A673 (cell line): ENCODE results near the gene MAP2. TPM values are rescaled to one million over a fixed set of nuclear protein-coding genes. Genes with fewer than 3 reads are reported as not detected.

Experiments used
- BruUV-seq: library from RNA; stranded (reverse); fragments of 400-500 nt; replicated peaks from 2 replicates; lab custom pipeline; 2021; lab: Mats Ljungman, UMichigan
- CTCF ChIA-PET: fragments of 300-600 bp; sonication (Branson Sonifier 250); formaldehyde crosslinking; loops from one replicate; lab custom pipeline; 2022; ENCODE audit warnings: antibody characterized with exemption; lab: Charles Lee
- POLR2A ChIA-PET: fragments of 300-600 bp; sonication (Branson Sonifier 250); formaldehyde crosslinking; loops from one replicate; lab custom pipeline; 2022; ENCODE audit warnings: antibody characterized with exemption; ENCODE audit not compliant: low non-redundant PET; lab: Charles Lee
- DNase-seq: peaks from one replicate; pipeline ENCODE4 v3.0.0-alpha.2; 2015; ENCODE audit warnings: low spot score
- H3K27ac ChIP-seq: fragments of 200-600 bp; sonication (generic); 2 replicates; pipeline ENCODE4 v1.5.1; 2016; ENCODE audit warnings: mixed run types, low read depth, mild to moderate bottlenecking, mixed read lengths, antibody characterized with exemption, low read length; ENCODE audit not compliant: poor library complexity, severe bottlenecking
- H3K27me3 ChIP-seq: fragments of 200-600 bp; sonication (generic); replicated peaks from 2 replicates; pipeline ENCODE4 v1.6.1; 2017; ENCODE audit warnings: mixed run types, low read depth, mild to moderate bottlenecking, mixed read lengths, antibody characterized with exemption, low read length; ENCODE audit not compliant: insufficient read depth, poor library complexity
- H3K36me3 ChIP-seq: fragments of 200-600 bp; sonication (generic); 2 replicates; pipeline ENCODE4 v1.6.1; 2016; ENCODE audit warnings: mixed run types, mild to moderate bottlenecking, mixed read lengths, antibody characterized with exemption, low read length; ENCODE audit not compliant: insufficient read depth, poor library complexity, severe bottlenecking
- H3K4me1 ChIP-seq: fragments of 200-600 bp; sonication (generic); 2 replicates; pipeline ENCODE4 v1.6.1; 2017; ENCODE audit warnings: mixed run types, mild to moderate bottlenecking, mixed read lengths, antibody characterized with exemption, low read length; ENCODE audit not compliant: insufficient read depth, poor library complexity, severe bottlenecking
- H3K4me3 ChIP-seq: fragments of 200-600 bp; sonication (generic); 2 replicates; pipeline ENCODE4 v1.5.1; 2016; ENCODE audit warnings: low read depth, mixed run types, mild to moderate bottlenecking, mixed read lengths, low read length; ENCODE audit not compliant: poor library complexity, severe bottlenecking
- H3K9me3 ChIP-seq: fragments of 200-600 bp; sonication (generic); 2 replicates; pipeline ENCODE4 v1.6.1; 2016; ENCODE audit warnings: mixed run types, low read depth, mild to moderate bottlenecking, mixed read lengths, antibody characterized with exemption, low read length; ENCODE audit not compliant: poor library complexity, severe bottlenecking
- CTCF ChIP-seq: fragments of 300-800, 200-600 bp; sonication (generic); conservative IDR thresholded peaks from 2 replicates; pipeline ENCODE4 v1.5.1; 2017; ENCODE audit warnings: low read depth, mild to moderate bottlenecking, antibody characterized with exemption, low read length, moderate library complexity, mixed read lengths
- EZH2 ChIP-seq: fragments of 200-600 bp; sonication (generic); IDR thresholded peaks from 2 replicates; pipeline ENCODE4 v1.6.1; 2017; ENCODE audit warnings: borderline replicate concordance, low read depth, mild to moderate bottlenecking, mixed read lengths, antibody characterized with exemption, low read length; ENCODE audit not compliant: poor library complexity, severe bottlenecking
- intact Hi-C: fragments of 100-400 bp; cut with micrococcal nuclease; formaldehyde crosslinking; loops from one replicate; pipeline ENCODE4 v1.10.0; 2022; ENCODE audit not compliant: unreplicated experiment
- total RNA-seq: library from RNA; stranded (reverse); gene quantifications from 2 replicates; pipeline ENCODE4 v1.2.3, GENCODE V29; 2021

MAP2 gene
- total RNA-seq, 1 experiment from 2014 or later: 1.7 TPM

- intact Hi-C loops: no loop called here
- Histone ChIP-seq H3K4me1 (peaks cover 14% of the 10 kb centered on the region), H3K9me3 (no peaks in the 10 kb centered on the region), H3K36me3 (no peaks in the 10 kb centered on the region), H3K27ac (no peak overlapping the region), H3K27me3 (no peaks in the 10 kb centered on the region), H3K4me3 (no peak overlapping the region)
- no peak for TF ChIP-seq CTCF
- TF ChIP-seq EZH2: no peak
- ChIA-PET CTCF (no interaction called here), POLR2A (no interaction called here)
- no peak for DNase-seq
- BruUV-seq: no TSS peak
Observed at GRCh38 chr2:209547726-209548125, 123.9 kb downstream of the MAP2 start.

- intact Hi-C loops: no loop called here
- H3K4me1 ChIP-seq: peaks cover 13% of the 10 kb centered on the region
- ChIA-PET POLR2A (no interaction called here), CTCF (no interaction called here)
- no peaks in the 10 kb centered on the region for H3K27me3 ChIP-seq
- H3K9me3 ChIP-seq: no peaks in the 10 kb centered on the region
- TF ChIP-seq EZH2 (no peak), CTCF (no peak)
- no peak overlapping the region for H3K4me3 ChIP-seq
- no peaks in the 10 kb centered on the region for H3K36me3 ChIP-seq
- BruUV-seq: no TSS peak
- no peak overlapping the region for H3K27ac ChIP-seq
- DNase-seq: no peak
Observed at GRCh38 chr2:209549589-209549988, 125.7 kb downstream of the MAP2 start.

GRCh38 chr2:209553913-209554312 is 130.1 kb downstream of the MAP2 start:
- H3K36me3 ChIP-seq: no peaks in the 10 kb centered on the region
- TF ChIP-seq EZH2 (no peak), CTCF (no peak)
- POLR2A ChIA-PET: no interaction called here
- no peaks in the 10 kb centered on the region for H3K27me3 ChIP-seq
- intact Hi-C loops: loop anchor here (10.0 kb wide), 1 partner anchor 1149 kb away; the partner anchor contains the start of gene PTH2R
- no peaks in the 10 kb centered on the region for H3K9me3 ChIP-seq
- DNase-seq: no peak
- CTCF ChIA-PET: no interaction called here
- BruUV-seq: no TSS peak
- H3K4me1 ChIP-seq: peaks cover 4% of the 10 kb centered on the region
- no peak overlapping the region for H3K4me3 ChIP-seq
- no peak overlapping the region for H3K27ac ChIP-seq
